ENCODE results near the gene ZNF195. TPM values are rescaled to one million over a fixed set of nuclear protein-coding genes. Genes with fewer than 3 reads are reported as not detected.

Gene ZNF195
- total and polyA plus RNA-seq, 2 donors (not counting 1 experiment from before 2014, with no cell fraction given) = 21.3 to 47.3 TPM

- ChIA-PET CTCF (no interaction called here), POLR2A (no interaction called here)
- Histone ChIP-seq H2AFZ (ENCODE audit: insufficient read depth, low read depth, low read length, poor library complexity, severe bottlenecking) (no peak overlapping the region), H3K36me3 (replicated peaks in 1 of 2; ENCODE audit: control extremely low read depth in 1 of 2, control insufficient read depth in 1 of 2, extremely low read depth in 1 of 2, insufficient read depth in 2 of 2, low read length in 1 of 2) (peaks cover 6 to 45% of the 10 kb centered on the region in 2 experiments), H3K9ac (ENCODE audit: low read length) (no peak overlapping the region), H3K4me2 (replicated peaks; ENCODE audit: low read depth, low read length, poor library complexity, severe bottlenecking) (no peak overlapping the region), H3K27ac (ENCODE audit: low read length in 2 of 2) (no peak overlapping the region), H4K20me1 (ENCODE audit: control insufficient read depth, insufficient read depth, low read length, poor library complexity, severe bottlenecking) (no peaks in the 10 kb centered on the region), H3K27me3 (replicated peaks in 1 of 4; ENCODE audit: control extremely low read depth in 1 of 4, control insufficient read depth in 3 of 4, insufficient read depth in 4 of 4, low read length in 3 of 4) (no peaks in the 10 kb centered on the region), H3K79me2 (ENCODE audit: control insufficient read depth, insufficient read depth, low read length) (peaks cover 10% of the 10 kb centered on the region), H3K9me3 (ENCODE audit: control extremely low read depth in 1 of 3, control insufficient read depth in 2 of 3, insufficient read depth in 1 of 3, low read length in 2 of 3) (peaks cover 16 to 78% (median 51%) of the 10 kb centered on the region in 3 donors), H3K4me3 (ENCODE audit: control extremely low read depth in 1 of 5, extremely low read depth in 1 of 5, insufficient read depth in 1 of 5, low read depth in 2 of 5, low read length in 4 of 5) (peak overlapping the region in 1 of 5 experiments; percentile 35), H3K4me1 (ENCODE audit: control insufficient read depth in 2 of 2, insufficient read depth in 2 of 2, low read length in 2 of 2) (no peaks in the 10 kb centered on the region)
- no peaks in the 10 kb centered on the region for H3K27me3 Mint-ChIP-seq
- no peak overlapping the region for H3K4me3 Mint-ChIP-seq
- no peak for TF ChIP-seq EZH2 (IDR thresholded peaks at IDR 0.05; ENCODE audit: borderline replicate concordance, insufficient read depth, low read depth, low read length, poor library complexity, severe bottlenecking)
- no peak for TF ChIP-seq CTCF (IDR thresholded peaks at IDR 0.05)
- no peaks in the 10 kb centered on the region for H3K4me1 Mint-ChIP-seq
- no peak overlapping the region for H3K27ac Mint-ChIP-seq
- intact Hi-C loops (cut with micrococcal nuclease) = no loop called here
- ATAC-seq (ENCODE audit: low read depth) = no peak
- WGBS (ENCODE audit: insufficient coverage) = no CpG with 5 or more reads among the region's 5 CpGs
- DNase-seq = no peak
- peaks cover 31% of the 10 kb centered on the region for H3K9me3 Mint-ChIP-seq (ENCODE audit: insufficient read depth)
Observed at GRCh38 chr11:3359092-3359824, 19.7 kb downstream of the ZNF195 start.

GRCh38 chr11:3357994-3358676 is 20.8 kb downstream of the ZNF195 start:
- Histone ChIP-seq H3K27me3 (replicated peaks in 1 of 4; ENCODE audit: control extremely low read depth in 1 of 4, control insufficient read depth in 3 of 4, insufficient read depth in 4 of 4, low read length in 3 of 4) (no peaks in the 10 kb centered on the region), H3K4me3 (ENCODE audit: control extremely low read depth in 1 of 5, extremely low read depth in 1 of 5, insufficient read depth in 1 of 5, low read depth in 2 of 5, low read length in 4 of 5) (no peak overlapping the region), H4K20me1 (ENCODE audit: control insufficient read depth, insufficient read depth, low read length, poor library complexity, severe bottlenecking) (no peaks in the 10 kb centered on the region), H3K4me1 (ENCODE audit: control insufficient read depth in 2 of 2, insufficient read depth in 2 of 2, low read length in 2 of 2) (no peaks in the 10 kb centered on the region), H3K9me3 (ENCODE audit: control extremely low read depth in 1 of 3, control insufficient read depth in 2 of 3, insufficient read depth in 1 of 3, low read length in 2 of 3) (peaks cover 19 to 75% (median 56%) of the 10 kb centered on the region in 3 donors), H3K9ac (ENCODE audit: low read length) (no peak overlapping the region), H3K27ac (ENCODE audit: low read length in 2 of 2) (no peak overlapping the region), H3K36me3 (replicated peaks in 1 of 2; ENCODE audit: control extremely low read depth in 1 of 2, control insufficient read depth in 1 of 2, extremely low read depth in 1 of 2, insufficient read depth in 2 of 2, low read length in 1 of 2) (peaks cover 6 to 34% of the 10 kb centered on the region in 2 experiments), H3K4me2 (replicated peaks; ENCODE audit: low read depth, low read length, poor library complexity, severe bottlenecking) (no peak overlapping the region), H3K79me2 (ENCODE audit: control insufficient read depth, insufficient read depth, low read length) (no peaks in the 10 kb centered on the region), H2AFZ (ENCODE audit: insufficient read depth, low read depth, low read length, poor library complexity, severe bottlenecking) (no peak overlapping the region)
- no peaks in the 10 kb centered on the region for H3K4me1 Mint-ChIP-seq
- no peak overlapping the region for H3K27ac Mint-ChIP-seq
- POLR2A ChIA-PET = no interaction called here
- H3K27me3 Mint-ChIP-seq = no peaks in the 10 kb centered on the region
- intact Hi-C loops (cut with micrococcal nuclease) = no loop called here
- no peak for DNase-seq
- H3K9me3 Mint-ChIP-seq (ENCODE audit: insufficient read depth) = peaks cover 29% of the 10 kb centered on the region
- CTCF ChIA-PET = no interaction called here
- TF ChIP-seq EZH2 (IDR thresholded peaks at IDR 0.05; ENCODE audit: borderline replicate concordance, insufficient read depth, low read depth, low read length, poor library complexity, severe bottlenecking) (no peak), CTCF (IDR thresholded peaks at IDR 0.05) (no peak)
- no peak for ATAC-seq (ENCODE audit: low read depth)
- WGBS (ENCODE audit: insufficient coverage) = 82% methylated on average over 7 of the region's 11 CpGs
- no peak overlapping the region for H3K4me3 Mint-ChIP-seq

Measured in B cell (primary cell).